Measurements from ENCODE around the gene ENOX1. TPM values are rescaled to one million over a fixed set of nuclear protein-coding genes. Genes with fewer than 3 reads are reported as not detected.

The ENOX1 gene
- total RNA-seq, 1 donor = 7.4 TPM

DNA sequence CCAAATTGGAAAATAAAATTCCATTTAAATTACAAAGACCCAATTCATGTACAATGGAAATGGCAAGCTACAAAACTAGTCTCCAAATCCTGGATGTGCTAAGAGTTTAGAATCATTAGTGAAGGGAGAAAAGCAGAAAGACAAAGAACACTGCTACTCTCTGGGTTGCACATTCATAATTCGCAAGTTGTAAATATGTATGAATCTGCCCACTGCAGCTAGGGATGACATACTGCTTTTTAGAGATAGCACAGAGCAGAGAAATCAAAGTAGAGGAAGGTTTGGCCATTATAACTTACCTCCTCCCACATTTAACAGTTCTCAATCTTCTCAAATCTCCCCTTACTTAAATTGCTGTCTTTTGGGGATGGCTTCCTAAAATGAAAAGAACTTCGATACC lies 231.1 kb downstream of the ENOX1 start:
- TF ChIP-seq, protein P1, sequence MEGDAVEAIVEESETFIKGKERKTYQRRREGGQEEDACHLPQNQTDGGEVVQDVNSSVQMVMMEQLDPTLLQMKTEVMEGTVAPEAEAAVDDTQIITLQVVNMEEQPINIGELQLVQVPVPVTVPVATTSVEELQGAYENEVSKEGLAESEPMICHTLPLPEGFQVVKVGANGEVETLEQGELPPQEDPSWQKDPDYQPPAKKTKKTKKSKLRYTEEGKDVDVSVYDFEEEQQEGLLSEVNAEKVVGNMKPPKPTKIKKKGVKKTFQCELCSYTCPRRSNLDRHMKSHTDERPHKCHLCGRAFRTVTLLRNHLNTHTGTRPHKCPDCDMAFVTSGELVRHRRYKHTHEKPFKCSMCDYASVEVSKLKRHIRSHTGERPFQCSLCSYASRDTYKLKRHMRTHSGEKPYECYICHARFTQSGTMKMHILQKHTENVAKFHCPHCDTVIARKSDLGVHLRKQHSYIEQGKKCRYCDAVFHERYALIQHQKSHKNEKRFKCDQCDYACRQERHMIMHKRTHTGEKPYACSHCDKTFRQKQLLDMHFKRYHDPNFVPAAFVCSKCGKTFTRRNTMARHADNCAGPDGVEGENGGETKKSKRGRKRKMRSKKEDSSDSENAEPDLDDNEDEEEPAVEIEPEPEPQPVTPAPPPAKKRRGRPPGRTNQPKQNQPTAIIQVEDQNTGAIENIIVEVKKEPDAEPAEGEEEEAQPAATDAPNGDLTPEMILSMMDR (IDR thresholded peaks at IDR 0.05; ENCODE audit: insufficient read depth, low read length) = no peak
- no peak for DNase-seq (ENCODE audit: low read depth)
- H3K4me3 ChIP-seq (ENCODE audit: low read depth, low read length) = no peak overlapping the region

DNA sequence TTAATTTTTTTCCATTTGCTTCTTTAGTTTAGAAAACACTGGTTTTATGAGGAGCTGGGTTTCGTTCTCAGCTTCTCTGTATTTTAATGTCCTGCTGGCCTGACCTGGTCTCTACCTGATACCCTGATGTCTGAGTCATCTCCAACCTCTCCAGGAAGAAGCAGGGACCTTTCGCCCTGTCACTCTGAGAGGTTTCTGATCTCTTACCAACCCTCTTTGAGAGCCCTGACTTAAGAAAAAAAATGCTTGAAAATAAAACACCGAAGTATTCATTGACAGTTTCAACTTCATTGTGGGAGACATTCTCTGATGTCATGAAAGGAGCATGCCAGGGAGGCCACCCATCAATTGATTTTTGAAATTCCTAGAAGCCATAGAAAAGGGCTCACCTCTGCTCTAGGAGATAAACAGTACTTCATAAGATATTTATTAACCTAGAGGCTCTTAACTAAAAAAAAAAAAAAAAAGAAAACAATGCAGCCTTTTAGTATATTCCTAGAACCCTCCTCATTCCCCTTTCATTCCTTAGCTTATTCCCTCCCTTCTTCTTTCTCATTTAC lies 234.8 kb downstream of the ENOX1 start:
- DNase-seq (ENCODE audit: low read depth) = no peak
- no peak overlapping the region for H3K4me3 ChIP-seq (ENCODE audit: low read depth, low read length)
- TF ChIP-seq, protein P1 (IDR thresholded peaks at IDR 0.05; ENCODE audit: insufficient read depth, low read length) = no peak

DNA sequence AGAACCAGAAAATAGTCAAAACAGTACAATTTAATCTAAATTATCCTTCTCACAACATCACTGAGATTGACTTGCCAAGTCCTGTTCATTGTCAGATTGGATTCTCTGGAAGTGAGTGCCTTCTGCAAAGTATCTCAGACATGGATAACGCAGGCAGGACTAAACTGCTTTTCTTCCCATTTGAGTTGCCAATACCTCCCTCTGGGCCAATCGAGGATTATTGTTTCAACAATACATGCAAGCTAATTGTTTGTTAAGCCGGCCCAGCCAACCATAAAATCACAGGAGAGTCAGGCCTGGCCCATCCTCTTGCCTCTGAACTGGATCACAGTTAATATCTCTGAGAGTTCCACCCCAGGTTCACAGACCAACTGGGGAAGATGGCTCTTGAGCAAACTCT lies 240.0 kb downstream of the ENOX1 start:
- no peak for DNase-seq (ENCODE audit: low read depth)
- TF ChIP-seq, protein P1 (IDR thresholded peaks at IDR 0.05; ENCODE audit: insufficient read depth, low read length) = no peak
- no peak overlapping the region for H3K4me3 ChIP-seq (ENCODE audit: low read depth, low read length)

DNA sequence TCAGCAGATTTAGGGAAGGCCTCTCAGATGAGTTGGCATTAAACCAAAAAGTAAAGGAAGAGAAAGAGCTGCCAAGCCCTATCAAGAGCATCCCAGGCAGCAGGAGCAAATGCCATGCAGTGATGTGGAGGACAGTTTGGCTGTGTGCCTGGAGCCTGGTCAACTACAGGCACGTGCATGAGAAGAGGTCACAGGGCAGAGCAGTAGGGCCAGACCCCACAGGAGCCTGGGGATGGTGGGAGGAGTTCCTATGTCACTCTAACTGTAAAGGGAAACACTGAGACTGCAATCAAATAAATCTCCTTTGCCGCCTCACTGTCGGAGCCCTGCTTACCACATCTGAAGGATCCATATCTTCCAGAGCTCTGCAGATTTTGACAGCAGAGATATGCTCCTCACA lies 240.5 kb downstream of the ENOX1 start:
- peak; percentile 14 for DNase-seq (ENCODE audit: low read depth)
- TF ChIP-seq, protein P1 (IDR thresholded peaks at IDR 0.05; ENCODE audit: insufficient read depth, low read length) = no peak
- no peak overlapping the region for H3K4me3 ChIP-seq (ENCODE audit: low read depth, low read length)

DNA sequence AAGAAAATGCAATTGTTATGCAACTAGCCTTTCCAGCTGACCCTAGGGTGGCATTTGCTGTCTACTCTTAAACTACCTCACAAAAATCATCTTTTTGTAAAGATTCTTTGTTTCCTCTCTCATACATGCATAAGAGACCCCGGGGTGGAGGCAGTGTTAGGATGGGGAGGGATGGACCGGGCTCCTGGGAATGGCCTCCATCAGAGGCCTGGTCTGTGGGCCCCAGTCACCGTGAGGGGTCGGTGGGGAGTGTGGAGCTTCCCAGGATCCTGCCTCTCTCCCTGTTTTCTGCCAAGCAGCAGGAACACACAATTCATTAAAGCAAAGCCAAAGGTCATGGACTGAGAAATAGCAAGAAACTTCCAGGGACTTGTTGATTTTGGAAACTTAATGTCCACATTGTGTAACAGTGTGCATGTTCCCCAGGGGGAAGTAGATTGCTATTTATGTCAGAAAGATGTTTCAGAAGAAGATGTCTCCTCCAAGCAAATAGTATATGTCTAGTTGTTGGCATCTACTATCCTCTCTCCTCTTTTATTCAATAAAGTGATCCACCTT lies 241.4 kb downstream of the ENOX1 start:
- DNase-seq (ENCODE audit: low read depth) = peak; percentile 60
- H3K4me3 ChIP-seq (ENCODE audit: low read depth, low read length) = no peak overlapping the region
- TF ChIP-seq, protein P1 (IDR thresholded peaks at IDR 0.05; ENCODE audit: insufficient read depth, low read length) = no peak

DNA sequence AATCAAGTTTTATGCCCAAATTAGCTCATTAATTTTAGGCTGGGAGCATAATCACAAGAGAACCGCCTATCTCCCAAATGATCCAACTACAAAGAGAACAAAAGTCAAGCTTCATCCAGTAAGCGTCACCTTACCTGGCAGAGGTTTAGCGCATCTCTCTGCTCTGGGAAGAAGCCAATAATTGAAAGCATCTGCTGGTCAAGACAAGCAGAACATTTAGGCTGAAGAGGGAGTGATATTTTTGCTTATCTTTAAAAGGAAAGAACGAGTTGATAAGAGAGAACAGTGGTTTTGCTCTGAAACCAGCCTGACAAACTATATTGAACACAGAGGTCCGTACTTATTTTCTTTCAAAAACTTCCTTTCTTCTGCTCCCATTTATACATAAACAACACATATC lies 242.1 kb downstream of the ENOX1 start:
- H3K4me3 ChIP-seq (ENCODE audit: low read depth, low read length) = no peak overlapping the region
- DNase-seq (ENCODE audit: low read depth) = no peak
- TF ChIP-seq, protein P1 (IDR thresholded peaks at IDR 0.05; ENCODE audit: insufficient read depth, low read length) = no peak

DNA sequence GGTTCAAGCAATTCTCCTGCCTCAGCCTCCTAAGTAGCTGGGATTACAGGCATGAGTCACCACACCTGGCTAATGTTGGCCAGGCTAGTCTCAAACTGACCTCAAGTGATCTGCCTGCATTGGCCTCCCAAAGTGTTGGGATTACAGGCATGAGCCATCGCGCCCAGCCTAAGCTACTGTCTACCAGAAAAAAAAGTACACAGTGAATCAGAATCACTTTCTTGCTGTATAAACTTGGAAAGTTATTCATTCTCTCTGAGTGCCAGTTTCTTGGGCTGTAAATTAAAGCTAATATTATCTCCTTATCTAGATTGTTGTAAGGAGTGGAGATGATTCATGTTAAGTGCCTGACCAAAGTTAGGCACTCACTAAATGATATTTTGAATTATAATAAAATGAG lies 242.8 kb downstream of the ENOX1 start:
- peak; percentile 53 for DNase-seq (ENCODE audit: low read depth)
- H3K4me3 ChIP-seq (ENCODE audit: low read depth, low read length) = no peak overlapping the region
- TF ChIP-seq, protein P1 (IDR thresholded peaks at IDR 0.05; ENCODE audit: insufficient read depth, low read length) = no peak
